Endodermal cell (in vitro differentiated cells): Measurements from ENCODE around the gene CLDN4. TPM values are rescaled to one million over a fixed set of nuclear protein-coding genes. Genes with fewer than 3 reads are reported as not detected.
A peak's percentile ranks its signal among the peaks of the same experiment; 100 is the strongest.
"Not testable (repeated sequence)": the region's sequence is repeated elsewhere in the genome, so short reads cannot be mapped to it uniquely, and the experiment has no call there.

Experiments used
- DNase-seq: peaks from one replicate; pipeline ENCODE4 v3.0.0-alpha.2; 2017
- H3K27ac ChIP-seq: 2 replicates; pipeline ENCODE4 v1.5.1; 2013; ENCODE audit warnings: mild to moderate bottlenecking, low read depth, low read length, moderate library complexity
- H3K27me3 ChIP-seq: 2 replicates; pipeline ENCODE4 v1.6.1; 2013; ENCODE audit warnings: mild to moderate bottlenecking, low read length, moderate library complexity; ENCODE audit not compliant: insufficient read depth, control insufficient read depth, poor library complexity, severe bottlenecking
- H3K36me3 ChIP-seq: 2 replicates; pipeline ENCODE4 v1.7.0; 2013; ENCODE audit warnings: mild to moderate bottlenecking, low read length, moderate library complexity; ENCODE audit not compliant: control insufficient read depth, insufficient read depth
- H3K4me1 ChIP-seq: one replicate; pipeline ENCODE4 v1.7.0; 2013; ENCODE audit warnings: low read length; ENCODE audit not compliant: control insufficient read depth, insufficient read depth
- H3K4me3 ChIP-seq: 2 replicates; pipeline ENCODE4 v1.5.1; 2013; ENCODE audit warnings: mild to moderate bottlenecking, low read length, moderate library complexity
- H3K9ac ChIP-seq: 2 replicates; pipeline ENCODE4 v1.6.1; 2013; ENCODE audit warnings: mild to moderate bottlenecking, low read length, moderate library complexity; ENCODE audit not compliant: poor library complexity, severe bottlenecking; ENCODE audit errors: extremely low read depth
- H3K9me3 ChIP-seq: 2 replicates; pipeline ENCODE4 v1.6.1; 2013; ENCODE audit warnings: mild to moderate bottlenecking, low read length, moderate library complexity; ENCODE audit not compliant: control insufficient read depth
- H3K27ac Mint-ChIP-seq: 2 replicates; pipeline ENCODE4 v1.8.0; 2020; ENCODE audit warnings: mixed read lengths
- H3K27me3 Mint-ChIP-seq: 2 replicates; pipeline ENCODE4 v1.8.0; 2021; ENCODE audit warnings: mild to moderate bottlenecking, mixed read lengths; ENCODE audit not compliant: insufficient read depth
- H3K36me3 Mint-ChIP-seq: 2 replicates; pipeline ENCODE4 v1.8.0; 2020; ENCODE audit warnings: low read depth, mixed read lengths
- H3K4me1 Mint-ChIP-seq: 2 replicates; pipeline ENCODE4 v1.8.0; 2020; ENCODE audit warnings: mixed read lengths
- H3K4me3 Mint-ChIP-seq: 2 replicates; pipeline ENCODE4 v1.8.0; 2020; ENCODE audit warnings: mild to moderate bottlenecking, moderate library complexity, mixed read lengths
- H3K9me3 Mint-ChIP-seq: 2 replicates; pipeline ENCODE4 v1.8.0; 2020; ENCODE audit warnings: mild to moderate bottlenecking, mixed read lengths
- WGBS, 2 experiments: methylation state at CpG; one replicate each; pipeline versions ENCODE4 v1.1.5 to v1.1.7; 2013; ENCODE audit warnings: missing lambda C conversion rate in 2 of 2, mixed read lengths in 1 of 2; ENCODE audit not compliant: insufficient coverage in 1 of 2, insufficient read length in 1 of 2; 5-methylcytosine and 5-hydroxymethylcytosine counted together
- total RNA-seq, 2 donors: library from RNA; stranded (reverse); fragmentation: NEBNext Ultra II Directional in 1 of 2; extraction: Animal tissue kit (Norgen Biotek cat#: 25700) in 1 of 2; gene quantifications; 2 replicates in 1 of 2; 3 replicates in 1 of 2; pipeline ENCODE4 v1.2.1, GENCODE V29; 2021
- TF ChIP-seq, protein P1 (sequence below): fragments of 200-600 bp; sonication (generic); conservative IDR thresholded peaks from 2 replicates; pipeline ENCODE4 v1.5.0; 2021; ENCODE audit warnings: antibody characterized with exemption, mild to moderate bottlenecking

The CLDN4 gene
- total RNA-seq, 2 donors from 2014 or later = 5.6 to 9.7 TPM

DNA sequence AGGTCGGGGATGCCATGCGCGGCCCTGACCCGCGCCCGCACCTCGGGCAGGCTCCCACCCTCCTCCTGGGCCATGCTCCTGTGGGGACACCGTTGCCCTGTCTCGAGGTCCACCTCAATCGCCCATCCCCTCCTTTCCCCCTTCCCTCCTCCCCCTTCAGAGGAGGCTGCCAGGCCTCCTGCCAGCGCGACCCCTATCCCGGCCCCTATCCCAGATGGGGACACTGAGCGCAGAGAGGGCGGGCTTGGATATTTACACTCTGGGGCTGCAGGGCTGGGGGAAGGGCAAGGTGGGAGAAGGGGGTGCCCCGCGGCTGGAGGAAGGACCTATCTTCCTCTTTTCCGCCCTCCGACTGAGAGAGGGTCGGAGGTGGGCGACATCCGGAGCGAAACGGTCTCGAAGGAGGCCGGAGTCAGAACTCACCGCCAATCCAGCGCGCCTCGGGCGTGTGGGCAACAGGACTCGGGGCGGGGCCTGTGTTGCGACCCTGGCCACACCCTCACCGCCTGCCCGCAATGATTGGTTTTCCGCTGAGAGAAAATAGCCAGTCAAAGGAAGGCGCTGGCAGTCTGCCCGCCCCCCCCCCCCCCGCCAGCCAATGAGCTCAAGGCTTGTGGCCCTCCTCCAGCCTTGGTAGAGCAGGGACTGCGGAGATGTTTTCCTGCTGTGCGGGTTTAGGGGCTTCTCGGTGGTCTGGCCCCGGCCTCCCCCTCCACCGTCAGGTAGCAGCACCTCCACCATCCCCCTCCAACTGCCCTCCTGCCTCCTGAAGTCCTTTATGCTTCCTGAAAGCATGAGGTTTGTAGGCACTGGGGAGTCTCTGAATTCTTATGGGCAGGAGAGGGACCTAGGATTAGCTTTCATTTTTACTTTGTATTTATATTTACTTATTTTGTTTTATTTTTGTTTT, 11.5 kb downstream of the CLDN4 start, which contains the start of gene METTL27:
Gene METTL27, minus strand, starts transcription at position 450 of the 910 bp plus-strand sequence. Its CDS starts 376 bp downstream, at position 74.
- no peaks in the 10 kb centered on the region for H3K36me3 ChIP-seq

DNA sequence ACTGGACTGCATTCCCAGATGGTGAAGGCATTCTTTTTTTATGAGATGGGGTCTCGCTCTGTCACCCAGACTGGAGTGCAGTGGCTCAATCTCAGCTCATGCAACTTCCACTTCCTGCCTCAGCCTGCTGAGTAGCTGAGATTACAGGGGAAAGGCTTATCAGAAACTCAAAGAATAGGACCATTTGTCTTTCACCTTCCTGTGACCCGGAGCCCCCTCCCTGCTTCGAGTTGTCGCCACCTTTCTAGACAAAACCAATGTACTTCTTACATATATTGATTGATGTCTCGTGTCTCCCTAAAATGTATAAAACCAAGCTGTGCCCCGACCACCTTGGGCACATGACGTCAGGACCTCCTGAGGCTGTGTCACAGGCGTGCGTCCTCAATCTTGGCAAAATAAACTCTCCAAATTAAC, 13.3 kb downstream of the CLDN4 start:
- no peaks in the 10 kb centered on the region for H3K36me3 ChIP-seq
- Mint-ChIP-seq H3K36me3 (peaks cover 5% of the 10 kb centered on the region), H3K27me3 (no peaks in the 10 kb centered on the region), H3K9me3 (peaks cover 8% of the 10 kb centered on the region), H3K4me1 (peaks cover 10% of the 10 kb centered on the region), H3K4me3 (no peak overlapping the region), H3K27ac (peak overlapping the region; percentile 5)
- H3K27me3 ChIP-seq = no peaks in the 10 kb centered on the region
- TF ChIP-seq, protein P1, sequence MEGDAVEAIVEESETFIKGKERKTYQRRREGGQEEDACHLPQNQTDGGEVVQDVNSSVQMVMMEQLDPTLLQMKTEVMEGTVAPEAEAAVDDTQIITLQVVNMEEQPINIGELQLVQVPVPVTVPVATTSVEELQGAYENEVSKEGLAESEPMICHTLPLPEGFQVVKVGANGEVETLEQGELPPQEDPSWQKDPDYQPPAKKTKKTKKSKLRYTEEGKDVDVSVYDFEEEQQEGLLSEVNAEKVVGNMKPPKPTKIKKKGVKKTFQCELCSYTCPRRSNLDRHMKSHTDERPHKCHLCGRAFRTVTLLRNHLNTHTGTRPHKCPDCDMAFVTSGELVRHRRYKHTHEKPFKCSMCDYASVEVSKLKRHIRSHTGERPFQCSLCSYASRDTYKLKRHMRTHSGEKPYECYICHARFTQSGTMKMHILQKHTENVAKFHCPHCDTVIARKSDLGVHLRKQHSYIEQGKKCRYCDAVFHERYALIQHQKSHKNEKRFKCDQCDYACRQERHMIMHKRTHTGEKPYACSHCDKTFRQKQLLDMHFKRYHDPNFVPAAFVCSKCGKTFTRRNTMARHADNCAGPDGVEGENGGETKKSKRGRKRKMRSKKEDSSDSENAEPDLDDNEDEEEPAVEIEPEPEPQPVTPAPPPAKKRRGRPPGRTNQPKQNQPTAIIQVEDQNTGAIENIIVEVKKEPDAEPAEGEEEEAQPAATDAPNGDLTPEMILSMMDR = no peak
- 68 to 82% methylated on average over 4 to 9 of the region's 9 CpGs for WGBS, 2 experiments
- H3K4me3 ChIP-seq = no peak overlapping the region
- peaks cover 8% of the 10 kb centered on the region for H3K9me3 ChIP-seq
- DNase-seq = no peak
- no peak overlapping the region for H3K27ac ChIP-seq
- no peaks in the 10 kb centered on the region for H3K4me1 ChIP-seq
- no peak overlapping the region for H3K9ac ChIP-seq

More for the DNA sequence above, 11.5 kb downstream of the CLDN4 start, which contains the start of gene METTL27:
- peaks cover 4% of the 10 kb centered on the region for H3K9me3 Mint-ChIP-seq
- peak; percentile 98 for DNase-seq
- Histone ChIP-seq H3K27ac (no peak within 1 kb of the TSS), H3K9me3 (no peaks in the 10 kb centered on the region), H3K9ac (peak within 1 kb of the TSS; percentile 62), H3K4me3 (peak within 1 kb of the TSS; percentile 83), H3K27me3 (no peaks in the 10 kb centered on the region), H3K4me1 (no peaks in the 10 kb centered on the region)
- 3 to 9% methylated on average over 8 to 43 of the region's 45 CpGs for WGBS, 2 experiments
- peak within 1 kb of the TSS; percentile 92 for H3K27ac Mint-ChIP-seq
- peaks cover 5% of the 10 kb centered on the region for H3K36me3 Mint-ChIP-seq
- TF ChIP-seq, protein P1 = no peak
- H3K27me3 Mint-ChIP-seq = no peaks in the 10 kb centered on the region
- H3K4me3 Mint-ChIP-seq = peak within 1 kb of the TSS; percentile 78
- H3K4me1 Mint-ChIP-seq = peaks cover 10% of the 10 kb centered on the region

DNA sequence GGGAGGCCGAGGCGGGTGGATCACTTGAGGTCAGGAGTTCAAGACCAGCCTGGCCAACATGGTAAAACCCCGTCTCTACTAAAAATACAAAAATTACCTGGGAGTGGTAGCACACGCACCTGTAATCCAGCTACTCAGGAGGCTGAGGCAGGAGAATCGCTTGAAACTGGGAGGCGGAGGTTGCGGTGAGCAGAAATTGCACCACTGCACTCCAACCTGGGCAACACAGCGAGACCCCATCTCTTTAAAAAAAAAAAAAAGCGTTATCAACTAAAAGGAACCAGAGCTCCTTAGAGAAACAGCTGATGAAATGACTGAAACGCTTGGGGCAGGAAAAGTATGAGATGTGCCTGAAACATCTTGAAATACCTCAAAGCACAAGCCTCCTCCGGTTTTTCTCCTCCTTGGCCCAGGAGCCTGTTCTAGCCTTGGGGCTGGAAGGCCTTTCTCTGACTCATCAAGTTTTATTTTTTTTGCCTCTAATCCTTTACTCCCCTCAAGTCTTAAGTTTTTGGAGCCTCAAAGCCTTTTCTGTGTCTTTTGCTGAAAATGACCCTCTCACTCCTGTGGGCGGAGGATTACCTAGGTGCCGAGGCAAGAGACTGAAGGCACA, 14.2 kb downstream of the CLDN4 start:
- Mint-ChIP-seq H3K36me3 (peaks cover 2% of the 10 kb centered on the region), H3K4me1 (peaks cover 10% of the 10 kb centered on the region), H3K27ac (no peak overlapping the region), H3K4me3 (no peak overlapping the region), H3K27me3 (peaks cover 5% of the 10 kb centered on the region), H3K9me3 (peaks cover 10% of the 10 kb centered on the region)
- no peaks in the 10 kb centered on the region for H3K27me3 ChIP-seq
- no peak overlapping the region for H3K27ac ChIP-seq
- peaks cover 8% of the 10 kb centered on the region for H3K9me3 ChIP-seq
- TF ChIP-seq, protein P1 = no peak
- no peak overlapping the region for H3K4me3 ChIP-seq
- DNase-seq = no peak
- H3K4me1 ChIP-seq = no peaks in the 10 kb centered on the region
- H3K9ac ChIP-seq = no peak overlapping the region
- H3K36me3 ChIP-seq = no peaks in the 10 kb centered on the region
- 92 to 94% methylated on average over 8 to 13 of the region's 13 CpGs for WGBS, 2 experiments

DNA sequence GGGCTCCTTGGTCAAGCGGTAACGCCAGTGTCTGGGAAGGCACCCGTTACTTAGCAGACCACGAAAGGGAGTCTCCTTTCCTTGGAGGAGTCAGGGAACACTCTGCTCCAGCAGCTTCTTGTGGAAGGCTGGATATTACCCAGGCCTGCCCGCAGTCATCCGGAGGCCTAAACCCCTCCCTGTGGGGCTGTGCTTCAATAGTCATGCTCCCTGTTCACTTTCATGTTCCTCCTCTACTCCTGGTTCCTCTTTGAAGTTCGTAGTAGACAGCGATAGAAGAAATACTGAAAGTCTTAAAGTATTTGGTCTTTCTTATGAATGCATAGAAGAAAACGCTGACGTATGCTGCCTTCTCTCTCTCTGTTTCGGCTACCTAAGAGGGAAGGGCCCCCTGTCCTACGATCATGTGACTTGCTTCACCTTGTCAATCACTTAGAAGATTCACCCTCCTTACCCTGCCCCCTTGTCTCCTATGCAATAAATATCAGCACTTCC, 15.0 kb downstream of the CLDN4 start:
- not testable (repeated sequence) for H3K9me3 Mint-ChIP-seq, H3K36me3 ChIP-seq, H3K4me3 ChIP-seq, H3K9me3 ChIP-seq, H3K27me3 ChIP-seq, H3K27me3 Mint-ChIP-seq, H3K27ac ChIP-seq, DNase-seq, H3K9ac ChIP-seq, H3K27ac Mint-ChIP-seq, H3K4me3 Mint-ChIP-seq, H3K36me3 Mint-ChIP-seq, H3K4me1 ChIP-seq
- H3K4me1 Mint-ChIP-seq = peaks cover 10% of the 10 kb centered on the region
- WGBS, 2 experiments = 90 to 91% methylated on average over 10 to 12 of the region's 12 CpGs
